ENCODE data around the gene NOTCH1. TPM values are rescaled to one million over a fixed set of nuclear protein-coding genes. Genes with fewer than 3 reads are reported as not detected.

The NOTCH1 gene
- total and polyA plus RNA-seq, 2 of the 13 experiments (the other 11 are each of a cell fraction or from before 2014, with no cell fraction given): 0.09 to 0.35 TPM

DNA sequence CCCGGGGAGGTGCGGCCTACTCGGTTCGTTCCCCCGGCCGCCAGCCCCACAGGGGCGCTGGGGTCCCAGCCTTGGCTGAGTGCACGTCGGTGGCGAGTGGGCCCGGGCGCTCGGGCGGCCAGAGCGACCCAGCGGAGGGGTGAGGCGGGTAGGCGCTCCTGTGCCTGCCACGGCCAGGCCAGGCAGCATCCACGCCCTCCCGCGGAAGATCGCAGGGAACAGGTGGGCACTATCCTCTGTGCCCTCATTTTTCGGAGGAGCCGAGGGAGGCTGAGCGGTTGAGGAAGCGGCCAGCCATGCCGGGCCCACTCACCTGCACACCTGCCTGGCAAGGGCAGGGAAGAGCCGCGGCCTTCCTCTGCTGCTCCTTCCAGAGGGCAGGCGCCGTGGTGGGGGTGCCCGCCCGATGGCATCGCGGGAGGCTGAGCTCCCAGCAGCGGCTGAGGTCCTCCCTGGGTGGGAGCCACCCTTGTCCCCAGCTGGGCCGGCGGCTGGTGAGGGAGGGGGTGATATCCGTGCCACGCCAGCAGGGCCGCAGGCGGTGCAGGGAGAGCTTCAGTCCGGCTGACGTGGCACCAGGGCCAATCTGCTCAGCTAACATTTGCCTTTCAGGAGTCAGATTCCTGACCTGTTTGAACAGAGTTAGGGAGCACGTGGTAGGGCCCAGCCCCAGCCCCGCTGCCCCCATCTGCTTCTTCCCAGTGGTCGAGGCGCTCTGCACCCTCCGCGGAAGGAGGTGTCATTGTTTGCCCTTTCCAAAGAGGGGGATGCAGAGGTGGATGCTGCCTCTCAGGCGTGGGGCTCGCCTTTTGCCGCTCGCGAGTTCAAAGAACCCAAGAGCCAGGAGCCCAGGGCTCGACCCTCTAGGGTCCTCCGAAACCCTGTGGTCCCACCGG, 61.4 kb downstream of the NOTCH1 start (continued):
- TF ChIP-seq ZNF407 (CRISPR knock-in tag; IDR thresholded peaks at IDR 0.05; ENCODE audit: not compliant biosample characterization) (peak; percentile 68), ZC3H13 (CRISPR knock-in tag; IDR thresholded peaks at IDR 0.05) (no peak), REL (CRISPR knock-in tag; conservative IDR thresholded peaks at IDR 0.05) (no peak), BRD4 (CRISPR knock-in tag; IDR thresholded peaks at IDR 0.05) (0 out of 2 replicates have a peak, but pooled peaks have one; percentile 33), TBX3 (IDR thresholded peaks at IDR 0.05; ENCODE audit: borderline replicate concordance) (no peak), DR1 (CRISPR knock-in tag; IDR thresholded peaks at IDR 0.05) (0 out of 2 replicates have a peak, but pooled peaks have one; percentile 5), KAT7 (CRISPR knock-in tag; IDR thresholded peaks at IDR 0.05; ENCODE audit: borderline replicate concordance) (no peak; the same call in 1 of the 2 replicates), ZNF773 (CRISPR knock-in tag; IDR thresholded peaks at IDR 0.05; ENCODE audit: borderline replicate concordance) (no peak), TBP (CRISPR knock-in tag; IDR thresholded peaks at IDR 0.05) (no peak), ZNF510 (CRISPR knock-in tag; IDR thresholded peaks at IDR 0.05; ENCODE audit: low read depth) (no peak), NFE2 (CRISPR knock-in tag; IDR thresholded peaks at IDR 0.05) (no peak), NFRKB (IDR thresholded peaks at IDR 0.05) (no peak), ZBTB42 (CRISPR knock-in tag; IDR thresholded peaks at IDR 0.05) (no peak)
- TF ChIP-seq, protein P1, sequence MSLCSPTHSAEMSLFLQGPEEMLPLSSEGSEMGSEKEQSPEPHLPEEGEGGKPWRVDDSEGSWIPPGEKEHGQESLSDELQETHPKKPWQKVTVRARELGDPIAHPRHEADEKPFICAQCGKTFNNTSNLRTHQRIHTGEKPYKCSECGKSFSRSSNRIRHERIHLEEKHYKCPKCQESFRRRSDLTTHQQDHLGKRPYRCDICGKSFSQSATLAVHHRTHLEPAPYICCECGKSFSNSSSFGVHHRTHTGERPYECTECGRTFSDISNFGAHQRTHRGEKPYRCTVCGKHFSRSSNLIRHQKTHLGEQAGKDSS (CRISPR knock-in tag; IDR thresholded peaks at IDR 0.05; ENCODE audit: borderline replicate concordance, low read depth): no peak
- TF ChIP-seq, protein P2, sequence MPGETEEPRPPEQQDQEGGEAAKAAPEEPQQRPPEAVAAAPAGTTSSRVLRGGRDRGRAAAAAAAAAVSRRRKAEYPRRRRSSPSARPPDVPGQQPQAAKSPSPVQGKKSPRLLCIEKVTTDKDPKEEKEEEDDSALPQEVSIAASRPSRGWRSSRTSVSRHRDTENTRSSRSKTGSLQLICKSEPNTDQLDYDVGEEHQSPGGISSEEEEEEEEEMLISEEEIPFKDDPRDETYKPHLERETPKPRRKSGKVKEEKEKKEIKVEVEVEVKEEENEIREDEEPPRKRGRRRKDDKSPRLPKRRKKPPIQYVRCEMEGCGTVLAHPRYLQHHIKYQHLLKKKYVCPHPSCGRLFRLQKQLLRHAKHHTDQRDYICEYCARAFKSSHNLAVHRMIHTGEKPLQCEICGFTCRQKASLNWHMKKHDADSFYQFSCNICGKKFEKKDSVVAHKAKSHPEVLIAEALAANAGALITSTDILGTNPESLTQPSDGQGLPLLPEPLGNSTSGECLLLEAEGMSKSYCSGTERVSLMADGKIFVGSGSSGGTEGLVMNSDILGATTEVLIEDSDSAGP (CRISPR knock-in tag; IDR thresholded peaks at IDR 0.05; ENCODE audit: borderline replicate concordance): peak; percentile 55
